Measurements from ENCODE around the gene DCP2.

GRCh38 chr5:112971276-112971675, 5.3 kb upstream of the DCP2 start:
- TF ChIP-seq EZH2 (IDR thresholded peaks at IDR 0.05; ENCODE audit: borderline replicate concordance, insufficient read depth, low read length, poor library complexity, severe bottlenecking) = no peak
- TF ChIP-seq CTCF (IDR thresholded peaks at IDR 0.05; ENCODE audit: poor library complexity, severe bottlenecking) = no peak
- no peak for TF ChIP-seq RAD21 (conservative IDR thresholded peaks at IDR 0.05)
- TF ChIP-seq REST (IDR thresholded peaks at IDR 0.05; ENCODE audit: borderline replicate concordance) = no peak

Data from neural cell (in vitro differentiated cells).